KMS-11 (cell line): ENCODE results near the gene CD4.

ENCODE experiments used
- H2AFZ ChIP-seq: fragments of 200-600 bp; sonication (generic); 2 replicates; pipeline ENCODE4 v1.6.1; 2016; ENCODE audit warnings: antibody characterized with exemption, mixed run types, low read depth
- H3K27ac ChIP-seq: fragments of 200-600 bp; sonication (generic); 2 replicates; pipeline ENCODE4 v1.6.1; 2016; ENCODE audit warnings: mild to moderate bottlenecking, mixed run types
- H3K27me3 ChIP-seq: fragments of 200-600 bp; sonication (generic); 2 replicates; pipeline ENCODE4 v1.6.1; 2017; ENCODE audit warnings: mild to moderate bottlenecking, low read depth, mixed run types, moderate library complexity; ENCODE audit not compliant: insufficient read depth
- H3K36me3 ChIP-seq: fragments of 200-600 bp; sonication (generic); 2 replicates; pipeline ENCODE4 v1.6.1; 2017; ENCODE audit warnings: mild to moderate bottlenecking, mixed run types; ENCODE audit not compliant: insufficient read depth
- H3K4me1 ChIP-seq: fragments of 200-600 bp; sonication (generic); 2 replicates; pipeline ENCODE4 v1.6.1; 2016; ENCODE audit warnings: mild to moderate bottlenecking, low read depth, mixed run types; ENCODE audit not compliant: poor library complexity, severe bottlenecking
- H3K4me2 ChIP-seq: fragments of 200-600 bp; sonication (generic); 2 replicates; pipeline ENCODE4 v1.7.0; 2016; ENCODE audit warnings: mild to moderate bottlenecking, mixed run types
- H3K4me3 ChIP-seq: fragments of 200-600 bp; sonication (generic); IDR thresholded peaks from 2 replicates; pipeline ENCODE4 v1.6.1; 2017; ENCODE audit warnings: low read depth, low read length, mixed read lengths; ENCODE audit not compliant: insufficient read depth
- H3K79me2 ChIP-seq: fragments of 200-600 bp; sonication (generic); 2 replicates; pipeline ENCODE4 v1.6.1; 2016; ENCODE audit warnings: low read depth, mixed run types; ENCODE audit not compliant: insufficient read depth
- H3K9ac ChIP-seq: fragments of 200-600 bp; sonication (generic); 2 replicates; pipeline ENCODE4 v1.6.1; 2016; ENCODE audit warnings: mild to moderate bottlenecking, mixed run types
- H4K20me1 ChIP-seq: fragments of 200-600 bp; sonication (generic); 2 replicates; pipeline ENCODE4 v1.6.1; 2016; ENCODE audit warnings: mild to moderate bottlenecking, mixed run types; ENCODE audit not compliant: insufficient read depth
- TF ChIP-seq, protein P1 (sequence below): fragments of 200-600 bp; sonication (generic); conservative IDR thresholded peaks from 2 replicates; pipeline ENCODE4 v1.6.1; 2017; ENCODE audit warnings: low read depth, mild to moderate bottlenecking, antibody characterized with exemption, low read length, moderate library complexity, mixed read lengths

The CD4 gene

DNA sequence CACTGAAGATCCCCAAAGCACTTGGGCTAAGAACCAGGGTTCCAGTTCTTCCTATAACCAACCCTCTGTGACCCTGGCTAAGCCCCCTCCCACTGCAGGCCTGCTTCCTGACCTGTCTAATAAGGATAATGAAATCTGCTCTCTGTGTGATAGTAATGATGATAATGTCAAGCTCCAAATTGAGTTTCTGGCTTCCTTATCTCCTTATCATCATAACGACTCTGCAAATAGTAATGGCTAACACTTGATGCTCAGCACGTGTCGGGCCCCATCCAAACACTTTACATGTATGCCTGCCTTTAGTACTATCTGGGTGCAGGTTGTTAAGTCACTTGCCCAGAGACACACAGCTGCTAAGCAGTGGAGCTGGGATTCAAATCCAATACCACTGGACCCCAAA lies 27.3 kb downstream of the CD4 start:
- no peaks in the 10 kb centered on the region for H3K4me1 ChIP-seq
- TF ChIP-seq, protein P1, sequence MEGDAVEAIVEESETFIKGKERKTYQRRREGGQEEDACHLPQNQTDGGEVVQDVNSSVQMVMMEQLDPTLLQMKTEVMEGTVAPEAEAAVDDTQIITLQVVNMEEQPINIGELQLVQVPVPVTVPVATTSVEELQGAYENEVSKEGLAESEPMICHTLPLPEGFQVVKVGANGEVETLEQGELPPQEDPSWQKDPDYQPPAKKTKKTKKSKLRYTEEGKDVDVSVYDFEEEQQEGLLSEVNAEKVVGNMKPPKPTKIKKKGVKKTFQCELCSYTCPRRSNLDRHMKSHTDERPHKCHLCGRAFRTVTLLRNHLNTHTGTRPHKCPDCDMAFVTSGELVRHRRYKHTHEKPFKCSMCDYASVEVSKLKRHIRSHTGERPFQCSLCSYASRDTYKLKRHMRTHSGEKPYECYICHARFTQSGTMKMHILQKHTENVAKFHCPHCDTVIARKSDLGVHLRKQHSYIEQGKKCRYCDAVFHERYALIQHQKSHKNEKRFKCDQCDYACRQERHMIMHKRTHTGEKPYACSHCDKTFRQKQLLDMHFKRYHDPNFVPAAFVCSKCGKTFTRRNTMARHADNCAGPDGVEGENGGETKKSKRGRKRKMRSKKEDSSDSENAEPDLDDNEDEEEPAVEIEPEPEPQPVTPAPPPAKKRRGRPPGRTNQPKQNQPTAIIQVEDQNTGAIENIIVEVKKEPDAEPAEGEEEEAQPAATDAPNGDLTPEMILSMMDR, result no peak
- no peak overlapping the region for H3K9ac ChIP-seq
- H3K4me3 ChIP-seq, result no peak overlapping the region
- no peak overlapping the region for H2AFZ ChIP-seq
- H3K4me2 ChIP-seq, result no peak overlapping the region
- H3K27ac ChIP-seq, result no peak overlapping the region
- H3K27me3 ChIP-seq, result peaks cover 20% of the 10 kb centered on the region
- no peaks in the 10 kb centered on the region for H4K20me1 ChIP-seq
- no peaks in the 10 kb centered on the region for H3K36me3 ChIP-seq
- no peaks in the 10 kb centered on the region for H3K79me2 ChIP-seq

DNA sequence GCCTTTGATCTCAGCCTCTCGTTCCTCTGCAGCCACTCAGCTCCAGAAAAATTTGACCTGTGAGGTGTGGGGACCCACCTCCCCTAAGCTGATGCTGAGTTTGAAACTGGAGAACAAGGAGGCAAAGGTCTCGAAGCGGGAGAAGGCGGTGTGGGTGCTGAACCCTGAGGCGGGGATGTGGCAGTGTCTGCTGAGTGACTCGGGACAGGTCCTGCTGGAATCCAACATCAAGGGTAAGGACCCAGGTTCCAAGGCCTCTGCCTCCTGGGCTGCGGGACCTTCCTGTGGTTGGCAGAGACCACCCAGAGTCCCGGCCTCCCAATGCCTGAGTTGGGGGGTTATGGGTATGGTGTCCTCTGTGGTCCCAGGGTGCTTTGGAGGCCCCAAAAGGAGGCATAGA lies 27.8 kb downstream of the CD4 start:
- Histone ChIP-seq H3K4me3 (no peak overlapping the region), H3K4me1 (no peaks in the 10 kb centered on the region), H3K27ac (no peak overlapping the region), H3K4me2 (no peak overlapping the region), H4K20me1 (no peaks in the 10 kb centered on the region), H3K27me3 (peaks cover 23% of the 10 kb centered on the region), H3K36me3 (no peaks in the 10 kb centered on the region), H3K79me2 (no peaks in the 10 kb centered on the region), H2AFZ (no peak overlapping the region), H3K9ac (no peak overlapping the region)
- TF ChIP-seq, protein P1, result no peak

DNA sequence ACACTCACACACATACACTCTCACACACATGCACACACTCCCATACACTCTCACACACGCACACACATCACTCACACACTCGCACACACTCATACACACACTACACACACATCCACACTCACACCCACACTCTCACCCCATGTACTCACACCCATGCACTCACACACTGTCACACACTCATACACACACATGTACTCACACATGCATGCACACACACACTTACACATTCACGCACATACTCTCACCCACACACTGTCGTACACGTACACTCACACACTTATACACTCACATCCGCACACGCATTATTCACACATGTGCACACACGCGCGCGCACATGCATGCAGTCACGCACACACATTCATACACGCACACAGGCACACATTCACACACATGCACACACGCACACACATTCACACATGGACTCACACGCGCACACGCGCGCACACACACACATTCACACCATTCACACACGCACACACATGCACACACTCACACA lies 28.4 kb downstream of the CD4 start:
- Histone ChIP-seq H3K4me2 (no peak overlapping the region), H3K79me2 (no peaks in the 10 kb centered on the region), H2AFZ (no peak overlapping the region), H4K20me1 (no peaks in the 10 kb centered on the region), H3K4me1 (no peaks in the 10 kb centered on the region), H3K27me3 (peaks cover 28% of the 10 kb centered on the region), H3K27ac (no peak overlapping the region), H3K36me3 (no peaks in the 10 kb centered on the region), H3K4me3 (no peak overlapping the region), H3K9ac (no peak overlapping the region)
- TF ChIP-seq, protein P1, result no peak

DNA sequence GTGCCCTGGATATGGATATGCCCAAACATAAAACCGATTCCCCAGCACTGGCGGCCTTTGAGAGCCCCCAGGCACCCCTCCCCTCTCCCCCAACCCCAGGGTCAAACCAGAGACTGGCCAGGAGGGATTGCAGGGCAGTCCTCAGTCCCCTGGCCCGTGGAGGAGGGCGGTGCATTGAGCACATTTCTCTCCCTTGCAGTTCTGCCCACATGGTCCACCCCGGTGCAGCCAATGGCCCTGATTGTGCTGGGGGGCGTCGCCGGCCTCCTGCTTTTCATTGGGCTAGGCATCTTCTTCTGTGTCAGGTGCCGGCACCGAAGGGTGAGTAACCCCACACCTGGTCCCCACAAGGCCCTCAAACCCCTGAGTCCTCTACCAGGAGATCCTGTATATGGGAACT lies 28.9 kb downstream of the CD4 start:
- no peaks in the 10 kb centered on the region for H3K36me3 ChIP-seq
- peaks cover 33% of the 10 kb centered on the region for H3K27me3 ChIP-seq
- TF ChIP-seq, protein P1, result no peak
- H3K4me3 ChIP-seq, result no peak overlapping the region
- no peak overlapping the region for H3K9ac ChIP-seq
- no peaks in the 10 kb centered on the region for H3K79me2 ChIP-seq
- no peaks in the 10 kb centered on the region for H3K4me1 ChIP-seq
- H2AFZ ChIP-seq, result no peak overlapping the region
- H3K4me2 ChIP-seq, result no peak overlapping the region
- H4K20me1 ChIP-seq, result no peaks in the 10 kb centered on the region
- H3K27ac ChIP-seq, result no peak overlapping the region
